ENCODE data around the gene ADRA2C.

The ADRA2C gene

DNA sequence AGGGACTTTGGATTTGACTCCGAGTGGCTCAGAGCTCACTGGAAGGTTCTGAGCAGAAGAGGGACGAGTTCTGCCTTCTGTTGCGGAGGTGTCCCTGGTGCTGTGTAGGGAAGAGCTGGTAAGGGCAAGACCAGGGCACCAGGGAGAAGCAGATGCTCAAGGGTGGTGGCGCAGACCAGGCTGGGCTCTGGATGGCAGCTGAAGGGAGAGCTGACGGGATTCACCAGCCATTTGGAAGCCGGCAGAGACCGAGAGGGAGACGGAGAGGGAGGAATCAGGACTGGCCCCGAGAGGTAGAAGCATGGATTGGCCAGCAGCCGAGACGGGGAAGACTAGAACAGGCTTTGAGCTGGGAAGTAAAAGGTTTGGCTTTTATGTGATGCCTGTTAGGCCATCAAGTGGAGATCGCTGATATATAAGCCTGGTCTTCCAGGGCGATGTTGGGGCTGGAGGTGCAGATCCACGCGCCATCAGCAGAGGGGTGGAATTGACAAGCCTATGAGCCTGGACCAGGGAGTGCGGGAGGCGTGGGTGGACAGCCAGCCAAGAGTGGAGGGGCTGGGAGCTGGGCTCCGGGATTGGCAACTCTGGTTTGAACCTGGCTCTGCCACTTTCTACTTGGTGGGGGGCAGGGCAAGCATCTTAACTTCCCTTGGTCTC is 43.4 kb downstream of the ADRA2C start:
- Histone ChIP-seq H2BK120ac (ENCODE audit: low read depth, low read length) (no peak overlapping the region), H3K4ac (ENCODE audit: low read depth in 1 of 2, low read length in 2 of 2) (no peak overlapping the region), H2BK12ac (ENCODE audit: low read length in 2 of 2) (no peak overlapping the region), H3K18ac (ENCODE audit: low read depth in 1 of 2, low read length in 2 of 2) (no peak overlapping the region), H2BK15ac (ENCODE audit: low read depth, poor library complexity, severe bottlenecking) (no peak overlapping the region), H3K4me3 (ENCODE audit: insufficient read depth in 1 of 2, low read depth in 1 of 2, low read length in 2 of 2) (no peak overlapping the region), H3K9ac (ENCODE audit: low read length) (no peak overlapping the region), H2BK5ac (ENCODE audit: low read depth, low read length, poor library complexity, severe bottlenecking) (no peak overlapping the region), H3K27ac (ENCODE audit: low read length, poor library complexity, severe bottlenecking) (no peak overlapping the region), H3K23ac (ENCODE audit: low read length in 2 of 2) (no peak overlapping the region), H3K9me3 (ENCODE audit: control insufficient read depth, low read length) (no peaks in the 10 kb centered on the region), H3K27me3 (ENCODE audit: control insufficient read depth in 1 of 2, insufficient read depth in 1 of 2, low read length in 2 of 2) (peaks cover 5 to 49% of the 10 kb centered on the region in 2 experiments), H4K91ac (ENCODE audit: low read length) (no peak overlapping the region), H2AK5ac (ENCODE audit: low read length, severe bottlenecking) (no peak overlapping the region), H3K14ac (ENCODE audit: low read length in 2 of 2) (no peak overlapping the region), H4K8ac (ENCODE audit: low read length) (no peak overlapping the region), H3K4me1 (ENCODE audit: control insufficient read depth, insufficient read depth, low read depth, low read length) (no peaks in the 10 kb centered on the region), H3K79me1 (replicated peaks; ENCODE audit: low read length, poor library complexity, severe bottlenecking) (no peaks in the 10 kb centered on the region), H3K36me3 (ENCODE audit: control insufficient read depth in 1 of 2, insufficient read depth in 2 of 2, low read depth in 1 of 2, low read length in 2 of 2) (no peaks in the 10 kb centered on the region), H3K4me2 (ENCODE audit: low read length, poor library complexity, severe bottlenecking) (no peak overlapping the region), H2AFZ (ENCODE audit: low read depth, low read length) (no peak overlapping the region)
- DNase-seq, result no peak
- 85% methylated on average over 18 of the region's 18 CpGs for WGBS

GRCh38 chr4:3810111-3810680 is 44.0 kb downstream of the ADRA2C start:
- Histone ChIP-seq H3K18ac (ENCODE audit: low read depth in 1 of 2, low read length in 2 of 2) (no peak overlapping the region), H3K23ac (ENCODE audit: low read length in 2 of 2) (no peak overlapping the region), H3K9ac (ENCODE audit: low read length) (no peak overlapping the region), H2BK5ac (ENCODE audit: low read depth, low read length, poor library complexity, severe bottlenecking) (no peak overlapping the region), H2BK12ac (ENCODE audit: low read length in 2 of 2) (no peak overlapping the region), H3K27me3 (ENCODE audit: control insufficient read depth in 1 of 2, insufficient read depth in 1 of 2, low read length in 2 of 2) (peaks cover 5 to 50% of the 10 kb centered on the region in 2 experiments), H3K4ac (ENCODE audit: low read depth in 1 of 2, low read length in 2 of 2) (no peak overlapping the region), H2AFZ (ENCODE audit: low read depth, low read length) (no peak overlapping the region), H3K27ac (ENCODE audit: low read length, poor library complexity, severe bottlenecking) (no peak overlapping the region), H3K4me3 (ENCODE audit: insufficient read depth in 1 of 2, low read depth in 1 of 2, low read length in 2 of 2) (no peak overlapping the region), H3K14ac (ENCODE audit: low read length in 2 of 2) (no peak overlapping the region), H3K36me3 (ENCODE audit: control insufficient read depth in 1 of 2, insufficient read depth in 2 of 2, low read depth in 1 of 2, low read length in 2 of 2) (no peaks in the 10 kb centered on the region), H2BK15ac (ENCODE audit: low read depth, poor library complexity, severe bottlenecking) (no peak overlapping the region), H2AK5ac (ENCODE audit: low read length, severe bottlenecking) (no peak overlapping the region), H3K9me3 (ENCODE audit: control insufficient read depth, low read length) (no peaks in the 10 kb centered on the region), H3K4me1 (ENCODE audit: control insufficient read depth, insufficient read depth, low read depth, low read length) (no peaks in the 10 kb centered on the region), H3K79me1 (replicated peaks; ENCODE audit: low read length, poor library complexity, severe bottlenecking) (no peaks in the 10 kb centered on the region), H2BK120ac (ENCODE audit: low read depth, low read length) (no peak overlapping the region), H3K4me2 (ENCODE audit: low read length, poor library complexity, severe bottlenecking) (no peak overlapping the region), H4K91ac (ENCODE audit: low read length) (no peak overlapping the region), H4K8ac (ENCODE audit: low read length) (no peak overlapping the region)
- DNase-seq, result no peak
- 73% methylated on average over 15 of the region's 15 CpGs for WGBS

DNA sequence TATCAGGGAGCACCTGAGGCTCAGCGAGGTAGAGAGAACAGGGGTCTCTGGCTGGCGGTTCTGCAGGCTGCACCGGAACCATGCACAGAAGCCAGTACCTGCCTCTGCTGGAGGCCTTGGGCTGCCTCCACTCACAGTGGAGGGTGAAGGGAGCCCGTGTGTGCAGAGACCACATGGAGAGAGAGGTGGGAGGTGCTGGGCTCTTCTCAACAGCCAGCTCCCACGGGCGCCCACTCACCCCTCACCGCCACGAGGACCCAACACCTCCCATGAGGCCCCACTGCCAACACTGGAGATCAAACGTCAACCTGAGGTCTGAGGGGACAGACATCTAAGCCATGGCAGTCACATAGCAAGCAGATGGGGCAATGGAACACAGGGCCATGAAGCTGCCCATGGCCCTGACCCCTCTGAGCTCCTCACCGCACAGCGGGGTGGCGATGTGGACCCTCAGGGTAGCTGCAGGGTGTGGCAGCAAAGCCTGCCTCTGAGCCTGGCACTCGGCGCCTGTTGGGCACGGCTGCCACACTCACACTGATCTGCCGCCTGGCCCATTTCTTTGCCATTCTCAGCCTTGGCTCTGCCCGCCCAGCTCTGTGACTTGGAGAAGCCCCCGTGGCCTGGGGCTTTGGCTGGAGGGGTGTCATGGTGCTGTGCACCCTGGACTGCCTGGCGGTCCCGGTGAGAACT is 44.8 kb downstream of the ADRA2C start:
- Histone ChIP-seq H3K27ac (ENCODE audit: low read length, poor library complexity, severe bottlenecking) (no peak overlapping the region), H3K14ac (ENCODE audit: low read length in 2 of 2) (no peak overlapping the region), H2AK5ac (ENCODE audit: low read length, severe bottlenecking) (no peak overlapping the region), H4K8ac (ENCODE audit: low read length) (no peak overlapping the region), H3K9me3 (ENCODE audit: control insufficient read depth, low read length) (no peaks in the 10 kb centered on the region), H3K79me1 (replicated peaks; ENCODE audit: low read length, poor library complexity, severe bottlenecking) (no peaks in the 10 kb centered on the region), H3K27me3 (ENCODE audit: control insufficient read depth in 1 of 2, insufficient read depth in 1 of 2, low read length in 2 of 2) (peaks cover 5 to 43% of the 10 kb centered on the region in 2 experiments), H2AFZ (ENCODE audit: low read depth, low read length) (no peak overlapping the region), H3K4ac (ENCODE audit: low read depth in 1 of 2, low read length in 2 of 2) (no peak overlapping the region), H3K18ac (ENCODE audit: low read depth in 1 of 2, low read length in 2 of 2) (no peak overlapping the region), H2BK12ac (ENCODE audit: low read length in 2 of 2) (no peak overlapping the region), H4K91ac (ENCODE audit: low read length) (no peak overlapping the region), H3K4me2 (ENCODE audit: low read length, poor library complexity, severe bottlenecking) (no peak overlapping the region), H2BK15ac (ENCODE audit: low read depth, poor library complexity, severe bottlenecking) (no peak overlapping the region), H3K36me3 (ENCODE audit: control insufficient read depth in 1 of 2, insufficient read depth in 2 of 2, low read depth in 1 of 2, low read length in 2 of 2) (no peaks in the 10 kb centered on the region), H2BK120ac (ENCODE audit: low read depth, low read length) (no peak overlapping the region), H3K9ac (ENCODE audit: low read length) (no peak overlapping the region), H3K23ac (ENCODE audit: low read length in 2 of 2) (no peak overlapping the region), H2BK5ac (ENCODE audit: low read depth, low read length, poor library complexity, severe bottlenecking) (no peak overlapping the region), H3K4me1 (ENCODE audit: control insufficient read depth, insufficient read depth, low read depth, low read length) (no peaks in the 10 kb centered on the region), H3K4me3 (ENCODE audit: insufficient read depth in 1 of 2, low read depth in 1 of 2, low read length in 2 of 2) (no peak overlapping the region)
- no peak for DNase-seq
- WGBS, result 89% methylated on average over 20 of the region's 20 CpGs

- H3K4me1 ChIP-seq (ENCODE audit: control insufficient read depth, insufficient read depth, low read depth, low read length), result no peaks in the 10 kb centered on the region
- no peak for DNase-seq
- H2BK15ac ChIP-seq (ENCODE audit: low read depth, poor library complexity, severe bottlenecking), result no peak overlapping the region
- H2BK120ac ChIP-seq (ENCODE audit: low read depth, low read length), result no peak overlapping the region
- H3K27ac ChIP-seq (ENCODE audit: low read length, poor library complexity, severe bottlenecking), result no peak overlapping the region
- no peaks in the 10 kb centered on the region for H3K79me1 ChIP-seq (replicated peaks; ENCODE audit: low read length, poor library complexity, severe bottlenecking)
- H2AK5ac ChIP-seq (ENCODE audit: low read length, severe bottlenecking), result no peak overlapping the region
- H2BK5ac ChIP-seq (ENCODE audit: low read depth, low read length, poor library complexity, severe bottlenecking), result no peak overlapping the region
- no peak overlapping the region for H3K9ac ChIP-seq (ENCODE audit: low read length)
- H3K14ac ChIP-seq (ENCODE audit: low read length in 2 of 2), result no peak overlapping the region
- no peak overlapping the region for H4K8ac ChIP-seq (ENCODE audit: low read length)
- H3K18ac ChIP-seq (ENCODE audit: low read depth in 1 of 2, low read length in 2 of 2), result no peak overlapping the region
- H2BK12ac ChIP-seq (ENCODE audit: low read length in 2 of 2), result no peak overlapping the region
- no peak overlapping the region for H3K4me3 ChIP-seq (ENCODE audit: insufficient read depth in 1 of 2, low read depth in 1 of 2, low read length in 2 of 2)
- no peak overlapping the region for H3K4me2 ChIP-seq (ENCODE audit: low read length, poor library complexity, severe bottlenecking)
- no peak overlapping the region for H4K91ac ChIP-seq (ENCODE audit: low read length)
- WGBS, result 79% methylated on average over 6 of the region's 6 CpGs
- H3K4ac ChIP-seq (ENCODE audit: low read depth in 1 of 2, low read length in 2 of 2), result no peak overlapping the region
- no peaks in the 10 kb centered on the region for H3K36me3 ChIP-seq (ENCODE audit: control insufficient read depth in 1 of 2, insufficient read depth in 2 of 2, low read depth in 1 of 2, low read length in 2 of 2)
- H3K27me3 ChIP-seq (ENCODE audit: control insufficient read depth in 1 of 2, insufficient read depth in 1 of 2, low read length in 2 of 2), result peaks cover 5 to 42% of the 10 kb centered on the region in 2 experiments
- no peak overlapping the region for H2AFZ ChIP-seq (ENCODE audit: low read depth, low read length)
- no peaks in the 10 kb centered on the region for H3K9me3 ChIP-seq (ENCODE audit: control insufficient read depth, low read length)
- H3K23ac ChIP-seq (ENCODE audit: low read length in 2 of 2), result no peak overlapping the region
These were observed 45.4 kb downstream of the ADRA2C start for GRCh38 chr4:3811621-3812020.

Measured in mesenchymal stem cell (in vitro differentiated cells and primary cell).